Measurements from ENCODE around the gene EVL. TPM values are rescaled to one million over a fixed set of nuclear protein-coding genes. Genes with fewer than 3 reads are reported as not detected.
"Not testable (repeated sequence)": the region's sequence is repeated elsewhere in the genome, so short reads cannot be mapped to it uniquely, and the experiment has no call there.

EVL gene
- total RNA-seq, 2 experiments from 2014 or later: 660 to 678 TPM

GRCh38 chr14:100060760-100061159, 4.5 kb upstream of the EVL start:
- Histone ChIP-seq H3K4me1 (ENCODE audit: insufficient read depth, low read length) (peaks cover 69% of the 10 kb centered on the region), H3K9me3 (ENCODE audit: control insufficient read depth in 1 of 2, insufficient read depth in 1 of 2, low read length in 2 of 2) (no peaks in the 10 kb centered on the region), H3K36me3 (ENCODE audit: insufficient read depth, low read length) (peaks cover 2% of the 10 kb centered on the region), H3K27ac (ENCODE audit: low read depth in 1 of 2, low read length in 2 of 2) (peak overlapping the region; percentile 8 to 82), H3K4me3 (ENCODE audit: low read length) (no peak overlapping the region), H3K27me3 (ENCODE audit: control insufficient read depth in 1 of 2, insufficient read depth in 2 of 2, low read length in 2 of 2) (no peaks in the 10 kb centered on the region)
- no peak for TF ChIP-seq CTCF (IDR thresholded peaks at IDR 0.05)
- DNase-seq: peak in 2 of 14 experiments; percentile 45 to 47
- Mint-ChIP-seq H3K4me1 (ENCODE audit: low read depth) (peaks cover 86% of the 10 kb centered on the region), H3K4me3 (peak overlapping the region; percentile 69), H3K27ac (peak overlapping the region; percentile 98), H3K9me3 (no peaks in the 10 kb centered on the region), H3K36me3 (ENCODE audit: low read depth) (peaks cover 7% of the 10 kb centered on the region), H3K27me3 (no peaks in the 10 kb centered on the region)
- no peak for ATAC-seq (ENCODE audit: poor library complexity)
- POLR2A ChIA-PET: interaction anchor here (1.2 to 31.0 kb wide), 4 partner anchors 27 to 164 kb away, joined by 3 to 1638 read pairs (median 6); partner anchors contain the start of gene EVL
- intact Hi-C loops (cut with DNase I, micrococcal nuclease): no loop called here
- CTCF ChIA-PET: interaction anchor here (0.6 to 31.7 kb wide), 4 partner anchors 12 to 1662 kb away, joined by 3 to 1090 read pairs (median 8); no protein-coding TSS in a partner anchor

- H3K27ac Mint-ChIP-seq: peak overlapping the region; percentile 98
- CTCF ChIA-PET: interaction anchor here (2.1 to 31.7 kb wide), 2 partner anchors 10 to 32 kb away, joined by 12 to 1090 read pairs; no protein-coding TSS in a partner anchor
Measured at GRCh38 chr14:100062590-100062989, 2.6 kb upstream of the EVL start.

GRCh38 chr14:100063314-100063941, 1.8 kb upstream of the EVL start:
- ATAC-seq (ENCODE audit: poor library complexity) (no peak), DNase-seq (peak in 3 of 14 experiments; percentile 42 to 77 (median 52))
- peak overlapping the region; percentile 98 for H3K27ac Mint-ChIP-seq
- CTCF ChIA-PET: interaction anchor here (31.7 kb wide), 1 partner anchor 32 kb away, joined by 1090 read pairs; no protein-coding TSS in a partner anchor
- peaks cover 86% of the 10 kb centered on the region for H3K4me1 Mint-ChIP-seq (ENCODE audit: low read depth)
- Histone ChIP-seq H3K4me3 (ENCODE audit: low read length) (peak overlapping the region; percentile 40), H3K36me3 (ENCODE audit: insufficient read depth, low read length) (peaks cover 9% of the 10 kb centered on the region), H3K27me3 (ENCODE audit: control insufficient read depth in 1 of 2, insufficient read depth in 2 of 2, low read length in 2 of 2) (no peaks in the 10 kb centered on the region), H3K9me3 (ENCODE audit: control insufficient read depth in 1 of 2, insufficient read depth in 1 of 2, low read length in 2 of 2) (no peaks in the 10 kb centered on the region), H3K27ac (ENCODE audit: low read depth in 1 of 2, low read length in 2 of 2) (peak overlapping the region; percentile 82 to 96), H3K4me1 (ENCODE audit: insufficient read depth, low read length) (peaks cover 68% of the 10 kb centered on the region)
- H3K9me3 Mint-ChIP-seq: no peaks in the 10 kb centered on the region
- peak overlapping the region; percentile 95 for H3K4me3 Mint-ChIP-seq
- peaks cover 32% of the 10 kb centered on the region for H3K36me3 Mint-ChIP-seq (ENCODE audit: low read depth)
- TF ChIP-seq CTCF (IDR thresholded peaks at IDR 0.05): no peak
- POLR2A ChIA-PET: interaction anchor here (31.0 to 49.3 kb wide), 2 partner anchors 1 to 25 kb away, joined by 1638 read pairs; partner anchors contain the start of gene EVL
- no peaks in the 10 kb centered on the region for H3K27me3 Mint-ChIP-seq
- intact Hi-C loops (cut with DNase I, micrococcal nuclease): loop anchor here in 1 of 2 experiments (2.0 kb wide), 1 partner anchor 17 kb away; no protein-coding TSS in a partner anchor

More at GRCh38 chr14:100062590-100062989, 2.6 kb upstream of the EVL start:
- intact Hi-C loops (cut with DNase I, micrococcal nuclease): loop anchor here in 1 of 2 experiments (2.0 kb wide), 1 partner anchor 18 kb away; no protein-coding TSS in a partner anchor
- no peak for TF ChIP-seq CTCF (IDR thresholded peaks at IDR 0.05)
- H3K4me3 Mint-ChIP-seq: peak overlapping the region; percentile 95
- POLR2A ChIA-PET: interaction anchor here (31.0 kb wide), 1 partner anchor 26 kb away, joined by 1638 read pairs; the partner anchor contains the start of gene EVL
- Histone ChIP-seq H3K4me3 (ENCODE audit: low read length) (peak overlapping the region; percentile 40), H3K36me3 (ENCODE audit: insufficient read depth, low read length) (peaks cover 6% of the 10 kb centered on the region), H3K4me1 (ENCODE audit: insufficient read depth, low read length) (peaks cover 64% of the 10 kb centered on the region), H3K27me3 (ENCODE audit: control insufficient read depth in 1 of 2, insufficient read depth in 2 of 2, low read length in 2 of 2) (no peaks in the 10 kb centered on the region), H3K27ac (ENCODE audit: low read depth in 1 of 2, low read length in 2 of 2) (peak overlapping the region; percentile 82 to 96), H3K9me3 (ENCODE audit: control insufficient read depth in 1 of 2, insufficient read depth in 1 of 2, low read length in 2 of 2) (no peaks in the 10 kb centered on the region)
- no peaks in the 10 kb centered on the region for H3K27me3 Mint-ChIP-seq
- DNase-seq (peak in 2 of 14 experiments; percentile 37 to 75), ATAC-seq (ENCODE audit: poor library complexity) (no peak)
- H3K36me3 Mint-ChIP-seq (ENCODE audit: low read depth): peaks cover 24% of the 10 kb centered on the region
- H3K4me1 Mint-ChIP-seq (ENCODE audit: low read depth): peaks cover 86% of the 10 kb centered on the region
- no peaks in the 10 kb centered on the region for H3K9me3 Mint-ChIP-seq

- POLR2A ChIA-PET: interaction anchor here (0.7 to 49.3 kb wide), 17 partner anchors 3 to 1759 kb away, joined by 3 to 1638 read pairs (median 4); partner anchors contain the start of genes CCDC85C, CCNK, EVL and SETD3
- CTCF ChIA-PET: interaction anchor here (4.2 to 31.7 kb wide), 2 partner anchors 31 to 128 kb away, joined by 18 to 1090 read pairs; no protein-coding TSS in a partner anchor
- H3K4me3 ChIP-seq (ENCODE audit: low read length): peak overlapping the region; percentile 77
- H3K27me3 ChIP-seq (ENCODE audit: control insufficient read depth in 1 of 2, insufficient read depth in 2 of 2, low read length in 2 of 2); H3K9me3 ChIP-seq (ENCODE audit: control insufficient read depth in 1 of 2, insufficient read depth in 1 of 2, low read length in 2 of 2); H3K9me3 Mint-ChIP-seq; ATAC-seq (ENCODE audit: poor library complexity); H3K27me3 Mint-ChIP-seq: not testable (repeated sequence)
- DNase-seq: peak in 2 of 14 experiments; percentile 54 to 60
- intact Hi-C loops (cut with DNase I, micrococcal nuclease): loop anchor here (1.0 to 5.0 kb wide), 4 partner anchors 11 to 802 kb away; partner anchors contain the start of gene YY1 (in 1 of the 2)
- peaks cover 86% of the 10 kb centered on the region for H3K4me1 Mint-ChIP-seq (ENCODE audit: low read depth)
- peaks cover 13% of the 10 kb centered on the region for H3K36me3 ChIP-seq (ENCODE audit: insufficient read depth, low read length)
- peak overlapping the region; percentile 95 for H3K4me3 Mint-ChIP-seq
- H3K36me3 Mint-ChIP-seq (ENCODE audit: low read depth): peaks cover 43% of the 10 kb centered on the region
- H3K27ac ChIP-seq (ENCODE audit: low read depth in 1 of 2, low read length in 2 of 2): peak overlapping the region; percentile 82 to 96
- H3K27ac Mint-ChIP-seq: peak overlapping the region; percentile 98
- peaks cover 64% of the 10 kb centered on the region for H3K4me1 ChIP-seq (ENCODE audit: insufficient read depth, low read length)
Measured at GRCh38 chr14:100064335-100065092, 708 bp upstream of the EVL start.
